Fibroblast of lung (primary cell): ENCODE results near the gene RNF34. TPM values are rescaled to one million over a fixed set of nuclear protein-coding genes. Genes with fewer than 3 reads are reported as not detected.

Experiments
- DNase-seq, 2 donors: peaks; one replicate each; pipeline versions ENCODE4 v3.0.0 to v3.0.0-alpha.2; 2010; ENCODE audit warnings: low read depth in 2 of 2
- H2AFZ ChIP-seq: 2 replicates; pipeline ENCODE4 v1.5.1; 2012; ENCODE audit warnings: low read length, control low read depth, inconsistent platforms
- H3K27ac ChIP-seq: 2 replicates; pipeline ENCODE4 v1.5.1; 2011; ENCODE audit warnings: low read length, control low read depth; ENCODE audit not compliant: insufficient read depth
- H3K27me3 ChIP-seq: 2 replicates; pipeline ENCODE4 v1.5.1; 2011; ENCODE audit warnings: mild to moderate bottlenecking, low read length; ENCODE audit not compliant: control insufficient read depth, insufficient read depth
- H3K36me3 ChIP-seq: 2 replicates; pipeline ENCODE4 v1.5.1; 2011; ENCODE audit warnings: low read length; ENCODE audit not compliant: control insufficient read depth, insufficient read depth
- H3K4me1 ChIP-seq: 2 replicates; pipeline ENCODE4 v1.5.1; 2011; ENCODE audit warnings: low read length; ENCODE audit not compliant: control insufficient read depth, insufficient read depth; ENCODE audit errors: extremely low read depth
- H3K4me2 ChIP-seq: 2 replicates; pipeline ENCODE4 v1.5.1; 2011; ENCODE audit warnings: low read length, control low read depth; ENCODE audit not compliant: insufficient read depth; ENCODE audit errors: extremely low read depth
- H3K4me3 ChIP-seq, 4 experiments: fragments of 200-600 bp in 1 of 4; sonication (generic) in 1 of 4; replicated peaks in 1 of 4; 2 replicates each; pipeline ENCODE4 v1.5.1; 2011 to 2016; ENCODE audit warnings: low read length in 4 of 4, low read depth in 3 of 4, mild to moderate bottlenecking in 3 of 4, control low read depth in 2 of 4, inconsistent platforms in 1 of 4, mixed read lengths in 1 of 4; ENCODE audit not compliant: insufficient read depth in 1 of 4; ENCODE audit errors: control extremely low read depth in 1 of 4
- H3K79me2 ChIP-seq: 2 replicates; pipeline ENCODE4 v1.5.1; 2012; ENCODE audit warnings: mild to moderate bottlenecking, low read length, inconsistent platforms; ENCODE audit not compliant: control insufficient read depth, insufficient read depth
- H3K9ac ChIP-seq: 2 replicates; pipeline ENCODE4 v1.5.1; 2011; ENCODE audit warnings: mild to moderate bottlenecking, low read length, control low read depth; ENCODE audit not compliant: insufficient read depth
- H3K9me3 ChIP-seq: 2 replicates; pipeline ENCODE4 v1.5.1; 2012; ENCODE audit warnings: low read depth, low read length; ENCODE audit not compliant: control insufficient read depth, insufficient read depth
- H4K20me1 ChIP-seq: 2 replicates; pipeline ENCODE4 v1.5.1; 2011; ENCODE audit warnings: low read length; ENCODE audit not compliant: control insufficient read depth, insufficient read depth; ENCODE audit errors: extremely low read depth
- EZH2 ChIP-seq: IDR thresholded peaks from 2 replicates; pipeline ENCODE4 v1.5.1; 2012; ENCODE audit warnings: low read length, control low read depth, mild to moderate bottlenecking; ENCODE audit errors: missing control alignments
- polyA plus RNA-seq, 2 donors: library from polyadenylated mRNA; depleted of rRNA in 1 of 2; stranded (reverse) in 1 of 2; unstranded in 1 of 2; fragments of >200 nt; gene quantifications; 2 replicates each; pipeline ENCODE4 v1.2.1, GENCODE V29; 2011 to 2012; ENCODE audit warnings: missing spikeins in 1 of 2
- total RNA-seq: library from RNA; depleted of rRNA; stranded (reverse); fragments of >200 nt; gene quantifications from 2 replicates; pipeline ENCODE4 v1.2.1, GENCODE V29; 2014
- TF ChIP-seq, protein P1 (sequence below), 2 donors: IDR thresholded peaks in 1 of 2; conservative IDR thresholded peaks in 1 of 2; 1 replicate in 1 of 2; 2 replicates in 1 of 2; pipeline ENCODE4 v1.5.1; 2011 to 2012; ENCODE audit warnings: low read length in 2 of 2, control low read depth in 1 of 2, inconsistent platforms in 1 of 2, low read depth in 1 of 2, mild to moderate bottlenecking in 1 of 2

RNF34 gene
- total and polyA plus RNA-seq, 2 donors (not counting 1 experiment from before 2014, with no cell fraction given): 33.9 to 79.4 TPM

DNA sequence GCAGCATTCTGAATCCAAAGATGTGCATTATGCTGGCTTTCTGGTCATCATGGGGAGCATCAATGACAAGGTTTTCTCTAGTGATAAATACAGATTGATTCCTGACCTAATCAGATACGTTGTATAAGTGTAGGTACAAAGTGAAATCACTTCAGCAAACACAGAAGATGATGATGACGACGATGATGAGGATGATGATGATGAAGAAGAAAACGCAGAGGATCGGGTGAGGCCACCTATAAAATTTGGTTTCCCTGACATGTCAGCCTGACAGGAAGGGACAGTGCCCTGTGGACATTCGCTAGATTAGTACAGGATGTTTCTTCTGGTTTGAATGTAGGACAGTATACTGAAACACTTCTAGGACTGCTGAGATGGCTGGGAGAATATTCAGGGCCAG, 20.2 kb downstream of the RNF34 start:
- Histone ChIP-seq H3K36me3 (peaks cover 17% of the 10 kb centered on the region), H4K20me1 (no peaks in the 10 kb centered on the region), H3K27me3 (no peaks in the 10 kb centered on the region), H2AFZ (no peak overlapping the region), H3K4me2 (no peak overlapping the region), H3K79me2 (peaks cover 2% of the 10 kb centered on the region), H3K9ac (no peak overlapping the region), H3K27ac (no peak overlapping the region), H3K4me1 (no peaks in the 10 kb centered on the region), H3K9me3 (no peaks in the 10 kb centered on the region), H3K4me3 (no peak overlapping the region)
- TF ChIP-seq, protein P1, sequence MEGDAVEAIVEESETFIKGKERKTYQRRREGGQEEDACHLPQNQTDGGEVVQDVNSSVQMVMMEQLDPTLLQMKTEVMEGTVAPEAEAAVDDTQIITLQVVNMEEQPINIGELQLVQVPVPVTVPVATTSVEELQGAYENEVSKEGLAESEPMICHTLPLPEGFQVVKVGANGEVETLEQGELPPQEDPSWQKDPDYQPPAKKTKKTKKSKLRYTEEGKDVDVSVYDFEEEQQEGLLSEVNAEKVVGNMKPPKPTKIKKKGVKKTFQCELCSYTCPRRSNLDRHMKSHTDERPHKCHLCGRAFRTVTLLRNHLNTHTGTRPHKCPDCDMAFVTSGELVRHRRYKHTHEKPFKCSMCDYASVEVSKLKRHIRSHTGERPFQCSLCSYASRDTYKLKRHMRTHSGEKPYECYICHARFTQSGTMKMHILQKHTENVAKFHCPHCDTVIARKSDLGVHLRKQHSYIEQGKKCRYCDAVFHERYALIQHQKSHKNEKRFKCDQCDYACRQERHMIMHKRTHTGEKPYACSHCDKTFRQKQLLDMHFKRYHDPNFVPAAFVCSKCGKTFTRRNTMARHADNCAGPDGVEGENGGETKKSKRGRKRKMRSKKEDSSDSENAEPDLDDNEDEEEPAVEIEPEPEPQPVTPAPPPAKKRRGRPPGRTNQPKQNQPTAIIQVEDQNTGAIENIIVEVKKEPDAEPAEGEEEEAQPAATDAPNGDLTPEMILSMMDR (conservative IDR thresholded peaks at IDR 0.05 in 1 of 2, IDR thresholded peaks at IDR 0.05 in 1 of 2; ENCODE audit: low read depth in 1 of 2, low read length in 2 of 2): no peak
- TF ChIP-seq EZH2: no peak
- no peak for DNase-seq

DNA sequence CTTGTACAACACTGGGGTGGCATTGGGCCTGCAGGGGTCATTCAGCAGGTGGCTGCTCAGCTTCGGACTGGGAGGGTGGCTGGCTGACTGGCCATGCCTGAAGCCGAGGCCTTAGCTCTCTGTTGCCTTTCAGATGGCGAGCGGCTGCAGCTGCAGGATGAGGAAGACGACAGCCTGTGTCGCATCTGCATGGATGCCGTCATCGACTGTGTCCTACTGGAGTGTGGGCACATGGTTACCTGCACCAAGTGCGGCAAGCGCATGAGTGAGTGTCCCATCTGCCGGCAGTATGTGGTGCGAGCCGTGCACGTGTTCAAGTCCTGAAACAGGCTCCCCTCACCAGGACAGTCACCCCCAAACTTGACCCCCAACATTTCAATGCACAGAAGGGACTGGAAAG, 23.3 kb downstream of the RNF34 start:
- Histone ChIP-seq H3K9me3 (no peaks in the 10 kb centered on the region), H2AFZ (no peak overlapping the region), H3K4me3 (no peak overlapping the region), H3K4me1 (no peaks in the 10 kb centered on the region), H3K27me3 (no peaks in the 10 kb centered on the region), H3K27ac (no peak overlapping the region), H4K20me1 (no peaks in the 10 kb centered on the region), H3K36me3 (peaks cover 15% of the 10 kb centered on the region), H3K9ac (no peak overlapping the region), H3K4me2 (no peak overlapping the region), H3K79me2 (no peaks in the 10 kb centered on the region)
- no peak for DNase-seq
- TF ChIP-seq EZH2: no peak
- TF ChIP-seq, protein P1 (conservative IDR thresholded peaks at IDR 0.05 in 1 of 2, IDR thresholded peaks at IDR 0.05 in 1 of 2; ENCODE audit: low read depth in 1 of 2, low read length in 2 of 2): no peak

- Histone ChIP-seq H3K27me3 (no peaks in the 10 kb centered on the region), H3K4me3 (no peak overlapping the region), H2AFZ (no peak overlapping the region), H3K27ac (no peak overlapping the region), H3K9ac (no peak overlapping the region), H3K79me2 (no peaks in the 10 kb centered on the region), H3K9me3 (no peaks in the 10 kb centered on the region), H4K20me1 (no peaks in the 10 kb centered on the region), H3K4me1 (no peaks in the 10 kb centered on the region), H3K4me2 (no peak overlapping the region), H3K36me3 (peaks cover 18% of the 10 kb centered on the region)
- TF ChIP-seq EZH2: no peak
- TF ChIP-seq, protein P1 (conservative IDR thresholded peaks at IDR 0.05 in 1 of 2, IDR thresholded peaks at IDR 0.05 in 1 of 2; ENCODE audit: low read depth in 1 of 2, low read length in 2 of 2): no peak
- DNase-seq: no peak
Observed at GRCh38 chr12:121423682-121424623, 24.0 kb downstream of the RNF34 start.
